ENCODE data around the gene FLVCR1.

DNA sequence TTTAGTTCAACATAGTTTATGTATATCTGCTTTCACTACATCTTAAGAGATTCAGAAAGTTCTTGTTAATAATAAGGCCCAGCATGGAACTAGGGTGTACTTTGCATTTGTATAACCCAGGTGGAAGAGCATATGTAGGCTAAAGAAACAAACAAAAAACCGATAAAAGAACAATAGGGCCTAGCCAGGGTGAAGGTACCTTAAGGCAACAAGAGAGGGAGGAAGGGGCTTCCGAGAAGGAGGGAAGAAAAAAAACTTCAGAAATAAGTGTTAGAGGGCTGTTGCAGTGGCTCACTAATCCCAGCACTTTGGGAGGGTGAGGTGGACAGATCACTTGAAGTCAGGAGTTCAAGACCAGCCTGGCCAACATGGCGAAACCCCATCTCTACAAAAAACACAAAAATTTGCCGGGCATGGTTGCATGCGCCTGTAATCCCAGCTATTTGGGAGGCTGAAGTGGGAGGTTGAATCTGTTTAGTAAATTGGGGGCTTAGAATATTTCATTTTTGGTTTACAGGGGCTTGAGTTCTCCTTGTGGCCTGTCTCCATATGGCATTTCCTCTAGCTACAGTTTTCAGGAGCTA, 5.9 kb upstream of the FLVCR1 start:
- TF ChIP-seq, protein P1, sequence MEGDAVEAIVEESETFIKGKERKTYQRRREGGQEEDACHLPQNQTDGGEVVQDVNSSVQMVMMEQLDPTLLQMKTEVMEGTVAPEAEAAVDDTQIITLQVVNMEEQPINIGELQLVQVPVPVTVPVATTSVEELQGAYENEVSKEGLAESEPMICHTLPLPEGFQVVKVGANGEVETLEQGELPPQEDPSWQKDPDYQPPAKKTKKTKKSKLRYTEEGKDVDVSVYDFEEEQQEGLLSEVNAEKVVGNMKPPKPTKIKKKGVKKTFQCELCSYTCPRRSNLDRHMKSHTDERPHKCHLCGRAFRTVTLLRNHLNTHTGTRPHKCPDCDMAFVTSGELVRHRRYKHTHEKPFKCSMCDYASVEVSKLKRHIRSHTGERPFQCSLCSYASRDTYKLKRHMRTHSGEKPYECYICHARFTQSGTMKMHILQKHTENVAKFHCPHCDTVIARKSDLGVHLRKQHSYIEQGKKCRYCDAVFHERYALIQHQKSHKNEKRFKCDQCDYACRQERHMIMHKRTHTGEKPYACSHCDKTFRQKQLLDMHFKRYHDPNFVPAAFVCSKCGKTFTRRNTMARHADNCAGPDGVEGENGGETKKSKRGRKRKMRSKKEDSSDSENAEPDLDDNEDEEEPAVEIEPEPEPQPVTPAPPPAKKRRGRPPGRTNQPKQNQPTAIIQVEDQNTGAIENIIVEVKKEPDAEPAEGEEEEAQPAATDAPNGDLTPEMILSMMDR (conservative IDR thresholded peaks at IDR 0.05; ENCODE audit: low read depth, low read length): no peak
- TF ChIP-seq EZH2 (IDR thresholded peaks at IDR 0.05; ENCODE audit: borderline replicate concordance, low read depth, low read length, poor library complexity, severe bottlenecking): no peak

Measured in A673 (cell line).